ENCODE measurements around the gene FHIT.

FHIT gene

GRCh38 chr3:60160822-60161748 is 1090.2 kb downstream of the FHIT start:
- no peak for DNase-seq (ENCODE audit: low spot score)

- DNase-seq (ENCODE audit: low spot score) = no peak
These were observed 1091.0 kb downstream of the FHIT start for GRCh38 chr3:60160111-60160821.

- no peak for DNase-seq (ENCODE audit: low spot score)
These were observed 1093.2 kb downstream of the FHIT start for GRCh38 chr3:60158035-60158434.

GRCh38 chr3:60154011-60154410 is 1097.2 kb downstream of the FHIT start:
- DNase-seq (ENCODE audit: low spot score) = no peak

GRCh38 chr3:60153221-60153999 is 1097.8 kb downstream of the FHIT start:
- no peak for DNase-seq (ENCODE audit: low spot score)

- no peak for DNase-seq (ENCODE audit: low spot score)
These were observed 1101.8 kb downstream of the FHIT start for GRCh38 chr3:60149501-60149900.

- DNase-seq (ENCODE audit: low spot score) = no peak
These were observed 1103.9 kb downstream of the FHIT start for GRCh38 chr3:60147249-60147950.

- DNase-seq (ENCODE audit: low spot score) = no peak
These were observed 1105.1 kb downstream of the FHIT start for GRCh38 chr3:60146121-60146520.

GRCh38 chr3:60144071-60144470 is 1107.2 kb downstream of the FHIT start:
- DNase-seq (ENCODE audit: low spot score) = no peak

- DNase-seq (ENCODE audit: low spot score) = no peak
These were observed 1109.2 kb downstream of the FHIT start for GRCh38 chr3:60142009-60142408.

GRCh38 chr3:60140160-60140559 is 1111.1 kb downstream of the FHIT start:
- no peak for DNase-seq (ENCODE audit: low spot score)

- DNase-seq (ENCODE audit: low spot score) = no peak
These were observed 1114.7 kb downstream of the FHIT start for GRCh38 chr3:60136601-60137000.

- no peak for DNase-seq (ENCODE audit: low spot score)
These were observed 1115.8 kb downstream of the FHIT start for GRCh38 chr3:60135474-60135873.

GRCh38 chr3:60133269-60134162 is 1117.7 kb downstream of the FHIT start:
- DNase-seq (ENCODE audit: low spot score) = no peak

GRCh38 chr3:60131618-60132017 is 1119.6 kb downstream of the FHIT start:
- DNase-seq (ENCODE audit: low spot score) = no peak

GRCh38 chr3:60126511-60127304 is 1124.5 kb downstream of the FHIT start:
- DNase-seq (ENCODE audit: low spot score) = no peak

- DNase-seq (ENCODE audit: low spot score) = no peak
These were observed 1125.6 kb downstream of the FHIT start for GRCh38 chr3:60125686-60126085.

GRCh38 chr3:60120245-60120644 is 1131.0 kb downstream of the FHIT start:
- DNase-seq (ENCODE audit: low spot score) = no peak

GRCh38 chr3:60114191-60114590 is 1137.1 kb downstream of the FHIT start:
- no peak for DNase-seq (ENCODE audit: low spot score)

- no peak for DNase-seq (ENCODE audit: low spot score)
These were observed 1144.0 kb downstream of the FHIT start for GRCh38 chr3:60107275-60107674.
